Osteoblast (primary cell): Measurements from ENCODE around the gene ZNF775. TPM values are rescaled to one million over a fixed set of nuclear protein-coding genes. Genes with fewer than 3 reads are reported as not detected.

Experiments
- DNase-seq: peaks from one replicate; pipeline ENCODE4 v3.0.0; 2011; ENCODE audit warnings: low spot score, mixed read lengths; ENCODE audit not compliant: insufficient read length; ENCODE audit errors: missing footprints
- H2AFZ ChIP-seq: 2 replicates; pipeline ENCODE4 v1.6.0; 2011; ENCODE audit warnings: mild to moderate bottlenecking, low read length
- H3K27ac ChIP-seq: 2 replicates; pipeline ENCODE4 v1.5.1; 2011; ENCODE audit warnings: mild to moderate bottlenecking, low read depth, low read length, moderate library complexity
- H3K27me3 ChIP-seq: 2 replicates; pipeline ENCODE4 v1.6.0; 2012; ENCODE audit warnings: mild to moderate bottlenecking, control low read depth, inconsistent platforms, low read length, moderate library complexity; ENCODE audit not compliant: insufficient read depth
- H3K36me3 ChIP-seq: 2 replicates; pipeline ENCODE4 v1.5.1; 2011; ENCODE audit warnings: mild to moderate bottlenecking, low read length, control low read depth, moderate library complexity; ENCODE audit not compliant: insufficient read depth
- H3K4me1 ChIP-seq: 2 replicates; pipeline ENCODE4 v1.5.1; 2011; ENCODE audit warnings: mild to moderate bottlenecking, low read length, control low read depth, moderate library complexity; ENCODE audit not compliant: insufficient read depth
- H3K4me2 ChIP-seq: 2 replicates; pipeline ENCODE4 v1.6.0; 2011; ENCODE audit warnings: mild to moderate bottlenecking, low read length; ENCODE audit not compliant: insufficient read depth
- H3K4me3 ChIP-seq: fragments of 200-600 bp; sonication (generic); 3 replicates; pipeline ENCODE4 v1.5.1; 2012; ENCODE audit warnings: mild to moderate bottlenecking, low read length, inconsistent platforms; ENCODE audit not compliant: insufficient read depth
- H3K79me2 ChIP-seq: 2 replicates; pipeline ENCODE4 v1.6.0; 2012; ENCODE audit warnings: mild to moderate bottlenecking, low read length, control low read depth, inconsistent platforms; ENCODE audit not compliant: insufficient read depth
- H3K9me3 ChIP-seq: 2 replicates; pipeline ENCODE4 v1.5.1; 2011; ENCODE audit warnings: low read depth, low read length, control low read depth
- H4K20me1 ChIP-seq: 2 replicates; pipeline ENCODE4 v1.6.0; 2012; ENCODE audit warnings: mild to moderate bottlenecking, low read length, control low read depth; ENCODE audit not compliant: insufficient read depth
- total RNA-seq: library from RNA; depleted of rRNA; stranded (reverse); fragments of >200 nt; gene quantifications from 2 replicates; pipeline ENCODE4 v1.2.3, GENCODE V29; 2012
- TF ChIP-seq, protein P1 (sequence below): IDR thresholded peaks from 2 replicates; pipeline ENCODE4 v1.5.1; 2011; ENCODE audit warnings: mild to moderate bottlenecking, low read depth, low read length, moderate library complexity; ENCODE audit errors: extremely low read depth

ZNF775 gene
- total RNA-seq, 1 donor, result 6.2 TPM

DNA sequence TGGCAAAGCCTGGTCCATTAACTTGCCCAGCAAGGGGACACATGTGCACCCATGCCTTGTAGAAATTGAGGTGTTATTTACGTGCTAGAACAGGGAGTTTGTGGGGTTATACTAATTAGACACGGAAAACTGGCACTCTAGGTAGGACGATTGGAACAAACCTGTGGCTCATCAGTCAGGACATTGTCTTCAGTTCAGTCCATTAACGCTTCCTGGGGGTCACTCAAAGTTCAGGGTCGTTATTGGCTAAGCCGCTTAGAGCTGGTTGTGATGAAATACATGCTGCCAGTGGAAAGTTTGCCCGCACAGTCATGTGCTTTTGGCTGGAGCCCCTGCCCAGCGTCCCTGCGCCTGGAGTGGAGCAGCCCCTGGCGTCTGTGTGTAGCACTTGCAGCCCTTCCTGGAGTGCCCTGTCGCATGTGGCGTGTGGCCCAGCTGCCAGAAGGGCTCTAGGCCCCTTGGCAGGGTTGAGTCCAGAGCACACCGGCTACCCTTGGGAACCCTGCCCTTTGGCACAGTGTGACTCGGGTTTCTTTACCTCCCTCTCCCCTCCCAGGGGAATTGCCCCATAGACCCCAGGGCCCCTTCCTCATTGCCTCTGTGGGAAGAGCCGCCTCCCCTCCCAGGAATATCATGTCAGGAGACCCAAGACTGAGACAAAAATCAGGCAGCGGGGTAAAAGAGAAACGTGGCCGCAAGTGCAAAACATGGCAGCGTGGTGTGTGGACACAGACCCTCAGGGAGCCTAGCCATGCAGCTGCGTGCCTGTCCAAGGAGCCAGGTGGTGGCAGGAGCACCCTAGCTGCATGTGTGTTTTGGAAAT, 9.8 kb downstream of the ZNF775 start:
- DNase-seq, result peak; percentile 92
- TF ChIP-seq, protein P1, sequence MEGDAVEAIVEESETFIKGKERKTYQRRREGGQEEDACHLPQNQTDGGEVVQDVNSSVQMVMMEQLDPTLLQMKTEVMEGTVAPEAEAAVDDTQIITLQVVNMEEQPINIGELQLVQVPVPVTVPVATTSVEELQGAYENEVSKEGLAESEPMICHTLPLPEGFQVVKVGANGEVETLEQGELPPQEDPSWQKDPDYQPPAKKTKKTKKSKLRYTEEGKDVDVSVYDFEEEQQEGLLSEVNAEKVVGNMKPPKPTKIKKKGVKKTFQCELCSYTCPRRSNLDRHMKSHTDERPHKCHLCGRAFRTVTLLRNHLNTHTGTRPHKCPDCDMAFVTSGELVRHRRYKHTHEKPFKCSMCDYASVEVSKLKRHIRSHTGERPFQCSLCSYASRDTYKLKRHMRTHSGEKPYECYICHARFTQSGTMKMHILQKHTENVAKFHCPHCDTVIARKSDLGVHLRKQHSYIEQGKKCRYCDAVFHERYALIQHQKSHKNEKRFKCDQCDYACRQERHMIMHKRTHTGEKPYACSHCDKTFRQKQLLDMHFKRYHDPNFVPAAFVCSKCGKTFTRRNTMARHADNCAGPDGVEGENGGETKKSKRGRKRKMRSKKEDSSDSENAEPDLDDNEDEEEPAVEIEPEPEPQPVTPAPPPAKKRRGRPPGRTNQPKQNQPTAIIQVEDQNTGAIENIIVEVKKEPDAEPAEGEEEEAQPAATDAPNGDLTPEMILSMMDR, result peak; percentile 56
- no peaks in the 10 kb centered on the region for H3K4me1 ChIP-seq
- peaks cover 2% of the 10 kb centered on the region for H3K79me2 ChIP-seq
- peaks cover 10% of the 10 kb centered on the region for H4K20me1 ChIP-seq
- H2AFZ ChIP-seq, result peak overlapping the region; percentile 1
- H3K4me2 ChIP-seq, result no peak overlapping the region
- peaks cover 8% of the 10 kb centered on the region for H3K36me3 ChIP-seq
- no peaks in the 10 kb centered on the region for H3K27me3 ChIP-seq
- H3K9me3 ChIP-seq, result no peaks in the 10 kb centered on the region
- no peak overlapping the region for H3K4me3 ChIP-seq
- H3K27ac ChIP-seq, result no peak overlapping the region

DNA sequence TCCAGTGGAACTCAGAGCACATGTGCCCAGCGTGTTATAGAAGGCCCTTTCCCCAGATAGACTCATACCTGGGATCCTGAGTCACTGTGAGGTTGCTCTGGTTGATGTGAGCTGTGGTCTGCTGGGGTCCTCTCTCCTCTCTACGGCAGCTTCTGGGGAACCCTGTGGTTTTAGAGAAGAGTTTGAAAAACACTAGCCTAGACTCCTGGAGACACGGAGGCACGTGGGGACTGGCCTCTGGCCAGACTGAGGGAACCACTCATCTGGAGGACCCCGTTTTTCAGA, 10.3 kb downstream of the ZNF775 start:
- peak; percentile 64 for DNase-seq
- Histone ChIP-seq H3K27me3 (no peaks in the 10 kb centered on the region), H3K4me2 (no peak overlapping the region), H3K9me3 (no peaks in the 10 kb centered on the region), H4K20me1 (peaks cover 7% of the 10 kb centered on the region), H3K36me3 (peaks cover 8% of the 10 kb centered on the region), H3K4me1 (no peaks in the 10 kb centered on the region), H3K4me3 (no peak overlapping the region), H2AFZ (no peak overlapping the region), H3K79me2 (no peaks in the 10 kb centered on the region), H3K27ac (no peak overlapping the region)
- TF ChIP-seq, protein P1, result no peak

DNA sequence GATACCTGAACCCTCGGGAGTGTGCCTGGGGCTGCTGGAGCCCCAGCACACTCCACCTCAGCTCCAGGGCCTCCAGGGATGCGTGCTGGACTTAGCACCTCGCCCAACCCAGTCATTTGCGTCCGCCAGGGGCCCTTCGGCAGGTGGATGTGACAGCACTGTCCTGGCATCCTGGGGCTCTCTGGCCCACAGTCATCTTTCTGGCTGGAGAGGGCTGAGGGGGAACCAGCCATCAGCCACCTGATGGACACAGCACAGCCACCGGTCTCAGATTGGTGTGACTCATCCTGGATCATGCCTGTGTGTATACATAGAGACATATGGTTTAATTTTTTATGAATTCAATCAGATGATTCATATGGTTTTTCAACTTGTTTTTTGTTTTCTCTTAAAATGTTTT, 11.1 kb downstream of the ZNF775 start:
- Histone ChIP-seq H3K79me2 (no peaks in the 10 kb centered on the region), H3K27ac (no peak overlapping the region), H3K9me3 (no peaks in the 10 kb centered on the region), H3K4me3 (no peak overlapping the region), H2AFZ (no peak overlapping the region), H3K4me2 (no peak overlapping the region), H3K4me1 (no peaks in the 10 kb centered on the region), H3K27me3 (no peaks in the 10 kb centered on the region), H3K36me3 (peaks cover 8% of the 10 kb centered on the region), H4K20me1 (peaks cover 3% of the 10 kb centered on the region)
- TF ChIP-seq, protein P1, result no peak
- DNase-seq, result peak; percentile 78

DNA sequence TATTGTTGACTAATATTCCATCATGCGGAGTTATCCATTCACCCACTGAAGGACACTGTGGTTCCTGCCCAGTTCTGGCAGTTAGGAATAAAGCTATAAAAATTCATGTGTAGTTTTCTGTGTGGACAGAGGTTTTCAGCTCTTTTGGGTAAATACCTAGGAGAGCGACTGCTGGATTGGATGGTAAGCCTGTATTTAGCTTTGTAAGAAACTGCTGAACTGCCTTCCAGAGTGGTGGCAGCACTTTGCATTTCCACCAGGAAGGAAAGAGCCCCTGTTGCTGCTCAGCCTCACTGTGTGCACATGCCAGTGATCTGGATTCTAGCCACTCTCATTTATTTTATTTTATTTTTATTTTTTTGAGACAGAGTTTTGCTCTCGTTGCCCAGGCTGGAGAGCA, 14.2 kb downstream of the ZNF775 start:
- peaks cover 8% of the 10 kb centered on the region for H3K36me3 ChIP-seq
- no peak overlapping the region for H3K27ac ChIP-seq
- no peak overlapping the region for H3K4me2 ChIP-seq
- no peak overlapping the region for H3K4me3 ChIP-seq
- TF ChIP-seq, protein P1, result no peak
- H3K27me3 ChIP-seq, result no peaks in the 10 kb centered on the region
- no peak for DNase-seq
- peaks cover 3% of the 10 kb centered on the region for H4K20me1 ChIP-seq
- H2AFZ ChIP-seq, result no peak overlapping the region
- H3K4me1 ChIP-seq, result no peaks in the 10 kb centered on the region
- no peaks in the 10 kb centered on the region for H3K79me2 ChIP-seq
- H3K9me3 ChIP-seq, result no peaks in the 10 kb centered on the region
